Psoas muscle (tissue), 8 donors: ENCODE results near the gene SYNRG. TPM values are rescaled to one million over a fixed set of nuclear protein-coding genes. Genes with fewer than 3 reads are reported as not detected.

Experiments
- ATAC-seq, 4 donors: fragments of 200-7000 bp; cut with Tn5 transposase; one replicate each; pipeline ENCODE4 v1.9.1; 2020; ENCODE audit warnings: moderate library complexity in 3 of 4, mild to moderate bottlenecking in 2 of 4
- DNase-seq, 2 donors: peaks; one replicate each; pipeline ENCODE4 v3.0.0-alpha.2; 2020
- H3K27ac ChIP-seq: fragments of 200-600 bp; one replicate; pipeline ENCODE4 v1.8.0; 2022
- H3K27me3 ChIP-seq, 3 donors: fragments of 200-600 bp in 1 of 3; one replicate each; pipeline versions ENCODE4 v1.6.1 to v1.8.0; 2013 to 2022; ENCODE audit warnings: low read length in 2 of 3, mild to moderate bottlenecking in 2 of 3, moderate library complexity in 1 of 3; ENCODE audit not compliant: insufficient read depth in 3 of 3
- H3K36me3 ChIP-seq, 2 donors: fragments of 200-600 bp in 1 of 2; one replicate each; pipeline versions ENCODE4 v1.6.1 to v1.8.0; 2013 to 2022; ENCODE audit warnings: low read depth in 1 of 2, mild to moderate bottlenecking in 1 of 2, moderate library complexity in 1 of 2; ENCODE audit not compliant: insufficient read depth in 1 of 2
- H3K4me1 ChIP-seq: fragments of 200-600 bp; one replicate; pipeline ENCODE4 v1.8.0; 2022
- H3K4me3 ChIP-seq: fragments of 200-600 bp; one replicate; pipeline ENCODE4 v1.8.0; 2022; ENCODE audit warnings: mild to moderate bottlenecking
- H3K9me3 ChIP-seq: fragments of 200-600 bp; one replicate; pipeline ENCODE4 v1.8.0; 2022
- WGBS, 3 donors: extraction: QIAGEN DNeasy Blood & Tissue Kit; methylation state at CpG; one replicate each; pipeline versions ENCODE4 v1.1.6 to v1.1.7; 2013; 5-methylcytosine and 5-hydroxymethylcytosine counted together
- intact Hi-C, 2 donors: fragments of 100-400 bp; cut with DNase I; formaldehyde crosslinking; loops; one replicate each; pipeline versions ENCODE4 v1.11.0 to v1.14.2; 2022
- polyA plus RNA-seq, 3 donors: library from polyadenylated mRNA; stranded (reverse); fragments of 200-250 nt; gene quantifications; one replicate each; pipeline ENCODE4 v1.2.3, GENCODE V29; 2013
- total RNA-seq, 4 donors: library from RNA; stranded (reverse); fragmentation: NEBNext Ultra II Directional in 2 of 4; extraction: Animal tissue kit (Norgen Biotek cat#: 25700) in 2 of 4; gene quantifications; one replicate each; pipeline versions ENCODE4 v1.2.1 to v1.2.4, GENCODE V29; 2021 to 2023
- TF ChIP-seq, protein P1 (sequence below): fragments of 200-600 bp; IDR thresholded peaks from one replicate; pipeline ENCODE4 v1.8.0; 2022; ENCODE audit warnings: antibody characterized with exemption
- donor health status: healthy with polysubstance abuse.
- donor health status: DM: no; HTN: no; CAD: no; lungs with moderate emphysema.
- donor health status: Bipolar disorder and iron deficiency.
- donor health status: healthy.
- donor health status: DM: yes; HTN: yes; CAD: no.
- donor health status: DM: no; HTN: no; CAD: no.
- donor health status: DM: no; HTN: no; CAD: no.
- donor health status: DM: yes; HTN: yes; CAD: no.

The SYNRG gene
- total and polyA plus RNA-seq, 7 donors, result 5.1 to 43.1 (median 30.3) TPM

DNA sequence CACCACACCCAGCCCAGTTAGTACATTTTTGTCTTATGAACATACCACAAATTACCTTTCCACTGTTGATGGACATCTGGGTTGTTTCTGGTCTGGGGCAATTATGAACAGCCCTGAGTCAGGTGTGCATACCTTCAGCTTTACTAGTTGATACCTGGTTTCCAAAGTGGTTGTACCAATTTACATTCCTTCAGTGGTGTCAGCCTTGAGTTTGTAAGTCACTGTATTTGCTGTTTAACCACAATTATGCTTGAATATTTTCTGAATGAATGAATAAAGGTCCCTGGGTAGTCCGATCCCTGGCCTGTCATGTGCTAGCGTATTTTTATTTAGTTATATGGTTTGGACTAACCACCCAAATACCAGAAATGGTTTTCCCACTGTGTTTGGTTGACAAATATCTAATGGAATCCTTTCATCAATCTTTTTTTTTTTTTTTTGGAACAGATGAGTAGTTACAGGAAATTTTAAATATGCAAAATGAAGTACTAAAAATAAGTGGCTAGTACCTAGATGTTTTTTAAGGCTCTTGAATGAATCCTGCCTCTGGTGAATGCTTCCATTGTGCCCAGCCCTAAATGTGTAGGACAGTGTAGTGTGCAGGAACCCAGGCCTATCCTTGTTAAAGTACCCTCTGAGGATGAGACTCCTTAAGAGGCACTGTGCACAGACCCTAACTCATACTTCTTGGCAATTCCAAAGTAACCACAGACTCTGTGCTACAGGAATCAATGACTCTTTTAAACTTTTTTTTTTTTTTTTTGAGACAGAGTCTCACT is 115.8 kb downstream of the SYNRG start:
- no peak for DNase-seq
- no peak for ATAC-seq
- TF ChIP-seq, protein P1, sequence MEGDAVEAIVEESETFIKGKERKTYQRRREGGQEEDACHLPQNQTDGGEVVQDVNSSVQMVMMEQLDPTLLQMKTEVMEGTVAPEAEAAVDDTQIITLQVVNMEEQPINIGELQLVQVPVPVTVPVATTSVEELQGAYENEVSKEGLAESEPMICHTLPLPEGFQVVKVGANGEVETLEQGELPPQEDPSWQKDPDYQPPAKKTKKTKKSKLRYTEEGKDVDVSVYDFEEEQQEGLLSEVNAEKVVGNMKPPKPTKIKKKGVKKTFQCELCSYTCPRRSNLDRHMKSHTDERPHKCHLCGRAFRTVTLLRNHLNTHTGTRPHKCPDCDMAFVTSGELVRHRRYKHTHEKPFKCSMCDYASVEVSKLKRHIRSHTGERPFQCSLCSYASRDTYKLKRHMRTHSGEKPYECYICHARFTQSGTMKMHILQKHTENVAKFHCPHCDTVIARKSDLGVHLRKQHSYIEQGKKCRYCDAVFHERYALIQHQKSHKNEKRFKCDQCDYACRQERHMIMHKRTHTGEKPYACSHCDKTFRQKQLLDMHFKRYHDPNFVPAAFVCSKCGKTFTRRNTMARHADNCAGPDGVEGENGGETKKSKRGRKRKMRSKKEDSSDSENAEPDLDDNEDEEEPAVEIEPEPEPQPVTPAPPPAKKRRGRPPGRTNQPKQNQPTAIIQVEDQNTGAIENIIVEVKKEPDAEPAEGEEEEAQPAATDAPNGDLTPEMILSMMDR, result no peak
- no peaks in the 10 kb centered on the region for H3K9me3 ChIP-seq
- H3K4me1 ChIP-seq, result peaks cover 22% of the 10 kb centered on the region
- no peaks in the 10 kb centered on the region for H3K27me3 ChIP-seq
- 88 to 97% (median 96%) methylated on average over 2 of the region's 2 CpGs for WGBS, 3 donors
- intact Hi-C loops, result no loop called here
- H3K27ac ChIP-seq, result no peak overlapping the region
- H3K4me3 ChIP-seq, result no peak overlapping the region
- no peaks in the 10 kb centered on the region for H3K36me3 ChIP-seq

DNA sequence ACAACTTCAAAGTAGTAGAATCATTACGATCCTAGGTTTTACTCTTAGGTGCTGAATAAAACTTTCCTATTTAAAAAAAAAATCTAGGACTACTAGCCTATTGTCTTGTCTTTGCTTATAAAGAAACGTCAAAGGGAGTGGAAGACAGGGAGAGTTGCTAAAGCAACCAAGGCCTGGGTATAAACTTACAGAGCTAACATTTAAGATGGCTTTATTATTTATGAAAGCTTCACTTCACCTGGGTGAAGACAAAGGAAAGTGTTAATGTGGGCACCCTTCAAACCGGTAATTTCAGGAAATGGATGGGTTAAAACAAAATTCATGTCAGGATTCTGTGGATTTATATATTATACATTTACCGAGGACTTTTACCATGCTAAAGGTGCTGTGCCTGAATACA is 117.1 kb downstream of the SYNRG start:
- Histone ChIP-seq H3K9me3 (no peaks in the 10 kb centered on the region), H3K27me3 (no peaks in the 10 kb centered on the region), H3K36me3 (no peaks in the 10 kb centered on the region), H3K27ac (peak overlapping the region; percentile 90), H3K4me3 (peak overlapping the region; percentile 95), H3K4me1 (peaks cover 31% of the 10 kb centered on the region)
- 68 to 77% (median 76%) methylated on average over 4 of the region's 4 CpGs for WGBS, 3 donors
- intact Hi-C loops, result no loop called here
- ATAC-seq (no peak), DNase-seq (no peak)
- TF ChIP-seq, protein P1, result no peak

DNA sequence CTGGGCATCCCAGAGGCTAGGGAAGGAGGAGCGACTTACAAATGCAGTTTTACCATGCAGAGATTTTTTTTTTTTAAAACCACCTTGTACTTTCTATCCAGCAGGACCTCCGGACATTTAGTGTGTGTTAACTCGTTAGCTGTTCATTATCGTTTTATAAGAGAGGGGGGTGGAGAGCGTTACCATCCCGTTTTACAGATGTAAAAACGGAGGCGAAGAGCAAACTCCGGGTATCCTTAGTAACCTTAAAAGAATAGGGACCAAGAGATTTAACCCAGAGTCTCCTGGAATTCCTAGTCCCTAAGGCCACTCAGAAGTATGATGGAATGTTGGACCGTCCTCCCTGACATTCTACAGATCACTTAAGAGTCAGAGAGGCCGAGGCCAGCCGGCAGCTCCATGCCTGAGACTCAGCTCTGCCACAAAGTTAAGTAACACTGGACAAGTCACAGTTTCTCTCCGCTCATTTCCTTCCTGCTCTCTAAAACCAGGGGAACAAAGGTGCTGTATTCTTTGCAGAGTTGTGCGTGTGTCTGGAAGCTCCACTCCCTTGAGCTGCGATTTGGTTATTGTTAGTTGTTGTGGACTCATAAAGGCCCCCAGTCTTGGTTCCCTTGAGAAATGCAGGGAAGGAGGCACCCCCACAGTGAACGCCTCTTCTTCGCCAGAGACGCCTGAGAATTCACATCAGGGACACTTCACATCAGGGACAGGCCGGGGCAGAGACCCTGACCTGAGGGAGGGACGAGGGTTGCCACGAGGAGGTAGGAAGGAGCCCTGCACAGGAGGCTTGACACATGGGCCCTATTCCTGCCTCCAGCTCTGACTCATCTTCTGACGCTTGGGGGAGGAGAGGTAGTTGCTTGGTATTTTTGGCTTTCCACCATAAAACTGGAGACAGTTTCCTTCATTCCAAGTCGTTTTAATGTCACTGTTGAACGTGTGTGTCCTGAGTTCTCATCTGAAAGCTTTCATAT is 118.3 kb downstream of the SYNRG start:
- no peaks in the 10 kb centered on the region for H3K9me3 ChIP-seq
- 35 to 47% (median 37%) methylated on average over 24 of the region's 24 CpGs for WGBS, 3 donors
- DNase-seq (peak; percentile 48 to 69), ATAC-seq (peak; percentile 28 to 41 (median 38))
- intact Hi-C loops, result no loop called here
- H3K27ac ChIP-seq, result peak overlapping the region; percentile 90
- peak overlapping the region; percentile 95 for H3K4me3 ChIP-seq
- TF ChIP-seq, protein P1, result no peak
- peaks cover 31% of the 10 kb centered on the region for H3K4me1 ChIP-seq
- H3K36me3 ChIP-seq, result no peaks in the 10 kb centered on the region
- no peaks in the 10 kb centered on the region for H3K27me3 ChIP-seq

DNA sequence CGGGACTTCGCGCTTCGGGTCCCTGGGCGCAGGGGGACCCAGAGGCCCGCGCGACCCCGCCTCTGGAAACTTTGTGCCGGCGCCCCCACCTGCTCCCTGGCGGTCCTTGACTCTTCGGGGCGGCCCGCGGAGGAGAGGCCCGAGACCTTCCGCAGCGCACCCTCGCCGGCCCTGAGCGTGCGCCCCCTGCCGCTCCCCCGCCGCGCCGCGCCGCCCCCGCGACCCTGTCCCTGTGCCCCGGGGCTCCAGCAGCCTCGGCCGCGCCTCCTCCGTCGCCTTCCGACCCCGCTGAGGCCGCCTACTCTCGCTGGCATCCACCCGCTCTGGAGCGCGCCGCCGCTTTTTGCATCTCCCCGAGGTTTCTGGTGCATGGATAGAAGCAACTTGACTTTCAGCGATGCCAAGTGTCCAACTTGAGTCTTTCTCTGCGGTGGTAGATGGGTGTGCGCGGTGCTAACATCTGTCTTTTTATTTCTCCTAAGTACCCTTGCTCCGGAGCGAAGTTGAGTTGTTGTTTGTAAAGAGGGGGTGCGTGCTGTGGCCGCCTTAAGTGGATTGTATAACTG is 119.1 kb downstream of the SYNRG start:
- intact Hi-C loops, result no loop called here
- TF ChIP-seq, protein P1, result peak; percentile 42
- ATAC-seq, result peak; percentile 19 to 43 (median 32)
- peak overlapping the region; percentile 95 for H3K4me3 ChIP-seq
- H3K27ac ChIP-seq, result peak overlapping the region; percentile 90
- 0 to 1% (median 1%) methylated on average over 21 to 55 of the region's 56 CpGs for WGBS, 3 donors
- DNase-seq, result peak; percentile 68 to 79
- no peaks in the 10 kb centered on the region for H3K36me3 ChIP-seq
- H3K27me3 ChIP-seq, result no peaks in the 10 kb centered on the region
- H3K9me3 ChIP-seq, result no peaks in the 10 kb centered on the region
- H3K4me1 ChIP-seq, result peaks cover 31% of the 10 kb centered on the region
